Measurements from ENCODE around the gene CD99L2. TPM values are rescaled to one million over a fixed set of nuclear protein-coding genes. Genes with fewer than 3 reads are reported as not detected.

CD99L2 gene
- total and polyA plus RNA-seq, 2 experiments from 2014 or later, result 37.9 to 71.7 TPM

GRCh38 chrX:150719621-150720020 is 178.8 kb downstream of the CD99L2 start:
- Histone ChIP-seq H3F3A (ENCODE audit: insufficient read depth) (no peaks in the 10 kb centered on the region), H4K20me1 (ENCODE audit: insufficient read depth) (no peaks in the 10 kb centered on the region), H2AFZ (no peak overlapping the region), H3K4me3 (no peak overlapping the region), H3K27me3 (replicated peaks; ENCODE audit: insufficient read depth) (no peaks in the 10 kb centered on the region), H3K4me1 (ENCODE audit: insufficient read depth) (no peaks in the 10 kb centered on the region), H3K9ac (no peak overlapping the region), H3K4me2 (ENCODE audit: unreplicated experiment) (no peak overlapping the region), H3K27ac (no peak overlapping the region), H3K79me2 (ENCODE audit: insufficient read depth) (no peaks in the 10 kb centered on the region), H3K9me3 (ENCODE audit: low read depth) (no peaks in the 10 kb centered on the region), H3K36me3 (ENCODE audit: low read depth) (no peaks in the 10 kb centered on the region), H3K9me2 (ENCODE audit: insufficient read depth) (no peaks in the 10 kb centered on the region)
- TF ChIP-seq EZH2phosphoT487 (IDR thresholded peaks at IDR 0.05; ENCODE audit: insufficient read depth, low read depth), result no peak
- TF ChIP-seq EZH2 (IDR thresholded peaks at IDR 0.05; ENCODE audit: insufficient read depth, poor library complexity, severe bottlenecking), result no peak
- WGBS, 2 experiments (ENCODE audit: low coverage in 1 of 2, low lambda C conversion rate in 2 of 2, missing lambda C conversion rate in 2 of 2), result 46 to 51% methylated on average over 4 of the region's 4 CpGs
- in situ Hi-C loops (cut with MboI), result loop anchor here (25.0 kb wide), 1 partner anchor 757 kb away; no protein-coding TSS in a partner anchor
- DNase-seq, result no peak

Other genes with a start within 250 kb of the CD99L2 start
- gene MTMR1, start 205.3 kb downstream of the CD99L2 start, total RNA-seq (2014; rRNA removed; shearing (Covaris generic)), result 12.8 and 15.8 TPM in 2 replicates
- gene MTMR1, start 205.3 kb downstream of the CD99L2 start, polyA plus RNA-seq (2016; fragmentation: Nextera tagmentation; extraction: Ambion mirVana), result 2.7 and 3.7 TPM in 2 replicates
- gene HMGB3, start 84.7 kb upstream of the CD99L2 start, total RNA-seq (2014; rRNA removed; shearing (Covaris generic)), result 6.5 and 12.1 TPM in 2 replicates
- gene HMGB3, start 84.7 kb upstream of the CD99L2 start, polyA plus RNA-seq (2016; fragmentation: Nextera tagmentation; extraction: Ambion mirVana), result 31.7 and 33.3 TPM in 2 replicates

All from GM23248 (cell line).